Aorta (tissue), 5 donors: ENCODE measurements around the gene ADCY6. TPM values are rescaled to one million over a fixed set of nuclear protein-coding genes. Genes with fewer than 3 reads are reported as not detected.

Experiments
- ATAC-seq: fragments of 200-7000 bp; cut with Tn5 transposase; one replicate; pipeline ENCODE4 v1.9.1; 2022; ENCODE audit warnings: moderate library complexity; ENCODE audit not compliant: low FRiP score
- DNase-seq, 2 donors: peaks; one replicate each; pipeline ENCODE4 v3.0.0-alpha.2; 2020
- H3K27ac ChIP-seq, 2 donors: one replicate each; pipeline ENCODE4 v1.5.1; 2013; ENCODE audit warnings: low read length in 2 of 2, mild to moderate bottlenecking in 2 of 2, moderate library complexity in 2 of 2, control low read depth in 1 of 2, inconsistent platforms in 1 of 2, low read depth in 1 of 2
- H3K27me3 ChIP-seq, 2 donors: one replicate each; pipeline ENCODE4 v1.6.1; 2013; ENCODE audit warnings: control low read depth in 1 of 2, low read length in 1 of 2, mild to moderate bottlenecking in 1 of 2, moderate library complexity in 1 of 2; ENCODE audit not compliant: insufficient read depth in 2 of 2, control insufficient read depth in 1 of 2
- H3K36me3 ChIP-seq, 2 donors: one replicate each; pipeline ENCODE4 v1.6.1; 2013; ENCODE audit warnings: control low read depth in 1 of 2, low read length in 1 of 2, mild to moderate bottlenecking in 1 of 2; ENCODE audit not compliant: insufficient read depth in 2 of 2, control insufficient read depth in 1 of 2
- H3K4me1 ChIP-seq, 2 donors: one replicate each; pipeline ENCODE4 v1.6.1; 2013; ENCODE audit warnings: low read length in 2 of 2, control low read depth in 1 of 2, mild to moderate bottlenecking in 1 of 2, moderate library complexity in 1 of 2; ENCODE audit not compliant: insufficient read depth in 2 of 2, control insufficient read depth in 1 of 2
- H3K4me3 ChIP-seq, 2 donors: one replicate each; pipeline ENCODE4 v1.5.1; 2013; ENCODE audit warnings: low read length in 2 of 2, control low read depth in 1 of 2, mild to moderate bottlenecking in 1 of 2
- H3K9me3 ChIP-seq: one replicate; pipeline ENCODE4 v1.6.1; 2013; ENCODE audit warnings: mild to moderate bottlenecking, low read length; ENCODE audit not compliant: control insufficient read depth
- WGBS, 2 donors: extraction: QIAGEN DNeasy Blood & Tissue Kit; methylation state at CpG; one replicate each; pipeline ENCODE4 v1.1.7; 2013; 5-methylcytosine and 5-hydroxymethylcytosine counted together
- intact Hi-C, 2 donors: fragments of 100-400 bp; cut with DNase I; formaldehyde crosslinking; loops; one replicate each; pipeline versions ENCODE4 v1.14.2 to v1.15.0; 2022
- long read RNA-seq, 2 donors: library from polyadenylated mRNA; unstranded; transcript quantifications; one replicate each; pipeline ENCODE4 v2.0.0, GENCODE V29; 2020 to 2021
- polyA plus RNA-seq, 2 donors: library from polyadenylated mRNA; stranded (reverse); fragments of 200-250 nt; gene quantifications; one replicate each; pipeline ENCODE4 v1.2.3, GENCODE V29; 2013
- total RNA-seq, 2 donors: library from RNA; stranded (reverse); fragmentation: NEBNext Ultra II Directional; extraction: Animal tissue kit (Norgen Biotek cat#: 25700); gene quantifications; one replicate each; pipeline ENCODE4 v1.2.1, GENCODE V29; 2021
- donor health status: healthy with polysubstance abuse.
- donor health status: Bipolar disorder and iron deficiency.
- donor health status: DM: no; HTN: no; CAD: no.
- donor health status: DM: no; HTN: no; CAD: no.
- donor health status: DM: yes; HTN: yes; CAD: no.

The ADCY6 gene
- total RNA-seq = 10 to 100 TPM; 85.1 to 89.7 TPM
- 10 to 100 TPM; 12.9 to 67.5 TPM for polyA plus RNA-seq
- long read RNA-seq, donor 1, partial matches to known transcripts = 16 of 65 reads
- long read RNA-seq, donor 1, other reads (novel, unspliced or antisense) = 49 of 65 reads
- long read RNA-seq, donor 2, full-length matches to known transcripts = 4 of 60 reads
- long read RNA-seq, donor 2, partial matches to known transcripts = 19 of 60 reads
- long read RNA-seq, donor 2, other reads (novel, unspliced or antisense) = 37 of 60 reads

DNA sequence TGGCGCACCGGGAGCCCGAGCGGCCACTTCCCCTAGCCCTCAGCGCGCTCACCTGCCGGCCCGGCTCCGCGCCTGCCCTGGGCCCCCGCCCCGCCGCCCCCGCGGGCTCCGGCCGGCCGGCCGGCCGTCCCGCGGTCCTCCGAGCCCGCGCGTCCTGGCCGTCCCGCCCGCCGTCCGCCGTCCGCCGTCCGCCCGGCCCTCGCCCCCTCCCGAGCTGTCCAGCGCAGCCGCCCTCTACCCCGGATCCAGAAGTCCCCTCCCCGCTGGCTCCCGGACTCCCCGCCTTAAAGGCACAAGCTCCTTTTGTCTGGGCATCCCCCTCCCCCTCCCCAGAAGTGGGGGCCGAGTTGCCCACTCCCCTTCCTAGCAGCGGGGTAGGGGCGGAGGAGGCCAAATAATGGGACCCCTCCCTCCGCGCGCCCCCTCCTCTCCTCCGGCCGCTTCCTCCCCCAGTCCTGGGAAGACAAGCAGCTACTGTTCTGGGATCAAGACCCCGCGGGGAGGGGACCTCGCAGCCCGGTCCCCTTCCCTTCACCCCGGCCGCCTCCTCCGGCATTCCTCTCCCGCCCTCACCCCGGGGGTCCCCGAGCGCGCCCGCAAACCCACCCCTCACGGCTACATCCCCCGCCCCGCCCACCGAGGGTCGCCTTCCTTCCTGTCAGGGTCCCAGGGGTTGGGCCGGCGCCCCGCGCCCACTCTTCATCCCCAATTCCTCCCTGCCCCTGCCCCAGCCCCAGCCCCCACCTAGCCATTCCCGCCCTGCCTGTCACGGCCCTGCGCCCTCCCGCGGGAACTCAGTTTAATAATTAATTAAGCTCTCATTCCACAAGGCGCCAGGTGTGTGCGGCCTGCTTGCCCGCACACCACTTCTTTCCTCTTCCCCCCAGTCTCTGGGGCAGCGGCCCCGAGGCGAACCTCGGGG is at the start of gene ADCY6:
Gene ADCY6, minus strand, starts transcription at position 236 of the 922 bp plus-strand sequence. CDS start 5,655 bp downstream, outside the sequence.
- WGBS, 2 donors = 1% methylated on average over 64 to 86 of the region's 86 CpGs
- Histone ChIP-seq H3K27me3 (no peaks in the 10 kb centered on the region), H3K4me1 (no peaks in the 10 kb centered on the region), H3K27ac (peak within 1 kb of the TSS; percentile 88 to 92), H3K4me3 (peak within 1 kb of the TSS; percentile 93 to 98), H3K9me3 (no peaks in the 10 kb centered on the region), H3K36me3 (no peaks in the 10 kb centered on the region)
- intact Hi-C loops = no loop called here
- ATAC-seq = peak; percentile 85
- DNase-seq = peak; percentile 86 to 93

DNA sequence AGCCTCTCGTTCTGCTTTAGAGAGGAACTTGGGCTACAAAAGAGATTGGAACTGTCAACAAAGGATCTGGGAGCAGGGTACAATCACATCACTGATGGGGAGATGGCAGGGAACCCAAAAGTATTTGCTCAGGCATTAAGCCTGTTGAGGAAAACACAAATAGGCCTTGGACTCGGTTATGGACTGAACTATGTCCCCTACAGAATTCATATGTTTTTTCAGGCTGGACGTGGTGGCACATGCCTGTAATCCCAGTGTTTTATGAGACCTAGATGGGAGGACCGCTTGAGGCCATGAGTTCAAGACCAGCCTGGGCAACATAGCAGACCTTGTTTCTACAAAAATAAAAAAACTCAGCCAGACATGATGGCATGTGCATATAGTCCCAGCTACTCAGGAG is 49.2 kb upstream of the ADCY6 start:
- Histone ChIP-seq H3K4me1 (no peaks in the 10 kb centered on the region), H3K27me3 (no peaks in the 10 kb centered on the region), H3K27ac (no peak overlapping the region), H3K9me3 (no peaks in the 10 kb centered on the region), H3K36me3 (peaks cover 16 to 28% of the 10 kb centered on the region in 2 donors), H3K4me3 (no peak overlapping the region)
- DNase-seq (no peak), ATAC-seq (no peak)
- intact Hi-C loops = no loop called here
- 85% methylated on average over 4 of the region's 4 CpGs for WGBS, 2 donors

DNA sequence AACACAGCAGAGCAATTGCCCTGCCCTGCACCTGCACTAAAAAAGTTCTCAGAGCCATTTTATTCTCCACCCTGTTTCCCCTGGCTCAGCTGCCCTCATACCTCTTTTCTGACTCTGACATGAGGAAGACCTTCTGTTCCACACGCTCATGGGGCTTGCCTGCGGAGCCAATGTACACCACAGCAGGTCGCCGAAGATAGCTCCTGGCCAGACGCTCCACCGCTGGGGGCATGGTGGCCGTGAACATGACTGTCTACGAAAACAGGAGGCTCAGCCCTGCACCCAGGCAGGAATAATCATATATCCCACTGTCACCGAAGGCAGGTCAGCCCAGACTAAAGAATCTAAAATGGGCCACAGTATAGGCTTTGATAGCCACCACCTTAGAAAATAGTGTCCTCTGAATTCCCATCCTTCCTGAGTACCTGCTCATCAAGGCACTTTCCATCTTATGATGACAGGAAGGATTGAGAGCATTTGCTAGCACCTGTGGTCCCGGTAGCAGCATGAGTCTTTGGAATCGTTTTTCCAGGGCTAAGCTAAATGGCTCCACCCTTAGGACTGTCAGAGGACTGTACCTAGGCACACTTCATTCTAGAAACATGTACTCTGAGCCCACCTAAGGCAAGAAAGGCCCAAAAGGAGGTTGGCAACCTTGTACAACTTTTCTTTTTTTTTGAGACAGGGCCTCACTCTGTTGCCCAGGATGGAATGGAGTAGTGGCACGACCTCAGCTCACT is 43.6 kb upstream of the ADCY6 start:
- no peak for ATAC-seq
- H3K36me3 ChIP-seq = peaks cover 21 to 32% of the 10 kb centered on the region in 2 donors
- WGBS, 2 donors = 81 to 83% methylated on average over 12 of the region's 12 CpGs

DNA sequence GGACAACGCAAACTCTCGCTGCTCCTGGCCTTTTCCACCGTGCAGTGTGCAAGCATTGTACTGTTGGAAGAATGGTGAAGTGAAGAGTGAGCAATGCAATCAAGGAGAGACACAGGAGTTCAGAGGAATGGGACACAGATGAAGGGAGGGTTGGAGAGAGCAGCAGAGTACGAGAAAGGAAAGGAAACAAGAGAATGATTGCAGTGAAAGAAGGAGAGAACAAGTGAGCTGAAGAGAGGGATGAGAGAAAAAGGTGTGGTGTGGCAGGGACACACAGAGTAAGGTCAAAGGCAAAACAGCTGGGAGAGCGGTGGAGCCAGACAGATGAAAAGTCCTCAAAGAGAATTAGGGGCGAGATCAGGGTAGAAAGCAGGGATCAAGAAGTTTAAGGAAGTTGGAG is 42.4 kb upstream of the ADCY6 start:
- H3K9me3 ChIP-seq = no peaks in the 10 kb centered on the region
- ATAC-seq (no peak), DNase-seq (no peak)
- intact Hi-C loops = no loop called here
- 78 to 84% methylated on average over 6 of the region's 6 CpGs for WGBS, 2 donors
- H3K4me1 ChIP-seq = no peaks in the 10 kb centered on the region
- H3K4me3 ChIP-seq = no peak overlapping the region
- H3K36me3 ChIP-seq = peaks cover 13 to 21% of the 10 kb centered on the region in 2 donors
- H3K27ac ChIP-seq = no peak overlapping the region
- no peaks in the 10 kb centered on the region for H3K27me3 ChIP-seq

More for the DNA sequence above, 43.6 kb upstream of the ADCY6 start:
- Histone ChIP-seq H3K4me3 (no peak overlapping the region), H3K9me3 (no peaks in the 10 kb centered on the region), H3K27me3 (no peaks in the 10 kb centered on the region), H3K27ac (no peak overlapping the region), H3K4me1 (no peaks in the 10 kb centered on the region)
- intact Hi-C loops = no loop called here
- no peak for DNase-seq

DNA sequence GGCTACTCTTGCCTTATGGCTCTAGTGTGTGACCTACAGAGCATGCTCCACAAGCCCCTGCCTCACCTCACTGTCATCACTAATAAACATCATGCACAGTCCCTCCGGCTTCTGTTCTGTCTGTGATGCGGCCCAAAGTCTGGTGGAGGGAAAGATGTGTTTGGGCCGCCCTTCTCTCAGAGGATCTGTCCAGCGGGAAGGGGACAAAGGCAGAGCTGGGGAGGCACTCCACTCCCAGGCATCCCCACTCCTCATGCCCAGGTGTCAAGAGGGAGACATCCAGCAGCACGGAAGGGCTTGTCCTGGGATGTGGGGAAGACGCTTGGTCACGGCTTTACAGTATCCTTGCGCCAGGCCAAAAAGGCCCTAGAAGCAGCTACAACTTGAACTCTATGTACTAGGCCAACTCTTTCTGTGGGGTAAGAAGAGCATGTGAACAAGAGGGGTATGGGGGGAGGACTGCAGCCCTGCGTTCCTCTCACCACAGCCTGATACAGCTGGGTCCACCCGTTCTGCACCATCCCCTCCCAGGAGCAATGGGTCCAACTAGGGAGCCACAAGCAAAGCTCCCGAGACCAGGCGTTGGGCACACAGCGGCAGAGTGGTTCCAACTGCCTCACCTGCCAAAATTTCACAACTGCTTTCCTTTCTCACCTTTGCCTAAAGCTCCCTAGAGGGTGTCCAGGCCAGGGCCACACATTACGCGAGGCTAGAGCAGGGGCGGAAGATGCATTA is 40.1 kb upstream of the ADCY6 start:
- Histone ChIP-seq H3K36me3 (peaks cover 13 to 18% of the 10 kb centered on the region in 2 donors), H3K9me3 (no peaks in the 10 kb centered on the region), H3K27me3 (no peaks in the 10 kb centered on the region), H3K4me1 (no peaks in the 10 kb centered on the region), H3K4me3 (no peak overlapping the region), H3K27ac (no peak overlapping the region)
- ATAC-seq = no peak
- DNase-seq = no peak
- WGBS, 2 donors = 75 to 80% methylated on average over 16 of the region's 16 CpGs
- intact Hi-C loops = no loop called here

DNA sequence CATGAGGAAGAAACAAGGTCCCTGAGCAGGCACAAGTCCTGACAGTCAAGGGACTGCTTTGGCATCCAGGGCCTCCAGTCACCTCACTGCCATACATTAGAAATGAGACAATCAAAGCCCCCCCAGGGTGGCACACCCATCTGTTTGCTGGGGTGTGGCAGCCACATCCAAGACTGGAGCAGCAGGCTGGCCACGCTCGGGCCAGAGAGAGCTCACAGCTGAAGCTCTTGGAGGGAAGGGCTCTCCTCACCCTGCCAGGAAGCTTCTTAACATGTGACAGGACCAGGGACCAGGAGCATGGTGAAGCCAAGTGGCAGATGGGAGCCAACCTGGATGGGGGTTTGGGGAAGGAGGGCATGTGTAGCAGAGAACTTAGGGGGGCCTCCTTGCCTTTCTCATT is 39.4 kb upstream of the ADCY6 start:
- no peak for ATAC-seq
- Histone ChIP-seq H3K36me3 (peaks cover 12 to 16% of the 10 kb centered on the region in 2 donors), H3K4me1 (no peaks in the 10 kb centered on the region), H3K4me3 (no peak overlapping the region), H3K27me3 (no peaks in the 10 kb centered on the region), H3K9me3 (no peaks in the 10 kb centered on the region), H3K27ac (no peak overlapping the region)
- intact Hi-C loops = no loop called here
- no peak for DNase-seq
- WGBS, 2 donors = 36 to 50% methylated on average over 2 of the region's 2 CpGs

DNA sequence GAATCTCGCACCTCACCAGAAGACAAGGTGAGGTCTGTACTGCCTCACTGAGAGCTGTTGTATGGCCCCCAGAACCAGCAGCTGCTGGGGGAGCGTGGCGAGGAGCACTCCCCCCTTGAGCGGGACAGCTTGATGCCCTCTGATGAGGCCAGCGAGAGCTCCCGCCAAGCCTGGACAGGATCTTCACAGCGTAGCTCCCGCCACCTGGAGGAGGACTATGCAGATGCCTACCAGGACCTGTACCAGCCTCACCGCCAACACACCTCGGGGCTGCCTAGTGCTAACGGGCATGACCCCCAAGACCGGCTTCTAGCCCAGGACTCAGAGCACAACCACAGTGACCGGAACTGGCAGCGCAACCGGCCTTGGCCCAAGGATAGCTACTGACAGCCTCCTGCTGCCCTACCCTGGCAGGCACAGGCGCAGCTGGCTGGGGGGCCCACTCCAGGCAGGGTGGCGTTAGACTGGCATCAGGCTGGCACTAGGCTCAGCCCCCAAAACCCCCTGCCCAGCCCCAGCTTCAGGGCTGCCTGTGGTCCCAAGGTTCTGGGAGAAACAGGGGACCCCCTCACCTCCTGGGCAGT is 38.7 kb upstream of the ADCY6 start:
- DNase-seq (no peak), ATAC-seq (no peak)
- 83 to 88% methylated on average over 17 of the region's 17 CpGs for WGBS, 2 donors
- Histone ChIP-seq H3K27me3 (no peaks in the 10 kb centered on the region), H3K27ac (no peak overlapping the region), H3K36me3 (peaks cover 10 to 13% of the 10 kb centered on the region in 2 donors), H3K9me3 (no peaks in the 10 kb centered on the region), H3K4me1 (no peaks in the 10 kb centered on the region), H3K4me3 (no peak overlapping the region)
- intact Hi-C loops = no loop called here

DNA sequence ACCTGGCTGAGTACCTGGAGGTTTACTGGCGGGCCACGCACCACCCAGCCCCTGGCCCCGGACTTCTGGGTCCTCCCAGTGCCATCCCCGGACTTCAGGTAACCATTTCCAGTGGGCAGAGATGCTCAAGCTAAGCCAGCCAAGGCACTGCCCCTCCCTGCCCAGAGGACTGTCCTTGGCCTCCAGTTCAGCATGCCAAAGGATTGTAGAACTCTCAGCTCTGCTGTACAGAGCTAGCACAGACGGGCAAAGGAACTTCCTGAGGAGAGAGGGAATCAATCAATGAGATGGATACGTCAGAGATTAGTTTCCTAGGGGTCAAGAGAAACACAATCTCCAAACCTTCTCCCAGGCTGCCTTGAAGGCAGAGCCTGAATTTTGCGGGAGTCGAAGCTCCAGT is 38.1 kb upstream of the ADCY6 start:
- no peaks in the 10 kb centered on the region for H3K4me1 ChIP-seq
- ATAC-seq (no peak), DNase-seq (no peak)
- no peaks in the 10 kb centered on the region for H3K27me3 ChIP-seq
- 77 to 78% methylated on average over 8 of the region's 8 CpGs for WGBS, 2 donors
- no peak overlapping the region for H3K4me3 ChIP-seq
- peaks cover 9% of the 10 kb centered on the region in 2 donors for H3K36me3 ChIP-seq
- H3K27ac ChIP-seq = no peak overlapping the region
- no peaks in the 10 kb centered on the region for H3K9me3 ChIP-seq
- intact Hi-C loops = no loop called here
